Putamen (tissue), 1 donor: ENCODE results near the gene EDEM1.
"Not testable (repeated sequence)": the region's sequence is repeated elsewhere in the genome, so short reads cannot be mapped to it uniquely, and the experiment has no call there.

Experiments used
- DNase-seq: peaks from one replicate; pipeline ENCODE4 v3.0.0-alpha.2; 2016; ENCODE audit warnings: low spot score

Gene EDEM1

GRCh38 chr3:5187156-5187919 lies at the start of gene EDEM1:
EDEM1 (plus strand) TSS chr3:5187707; CDS start chr3:5187806, 99 bp downstream.
- DNase-seq, result peak; percentile 96

GRCh38 chr3:5138214-5138981 lies 49.1 kb upstream of the EDEM1 start:
- DNase-seq, result no peak

DNA sequence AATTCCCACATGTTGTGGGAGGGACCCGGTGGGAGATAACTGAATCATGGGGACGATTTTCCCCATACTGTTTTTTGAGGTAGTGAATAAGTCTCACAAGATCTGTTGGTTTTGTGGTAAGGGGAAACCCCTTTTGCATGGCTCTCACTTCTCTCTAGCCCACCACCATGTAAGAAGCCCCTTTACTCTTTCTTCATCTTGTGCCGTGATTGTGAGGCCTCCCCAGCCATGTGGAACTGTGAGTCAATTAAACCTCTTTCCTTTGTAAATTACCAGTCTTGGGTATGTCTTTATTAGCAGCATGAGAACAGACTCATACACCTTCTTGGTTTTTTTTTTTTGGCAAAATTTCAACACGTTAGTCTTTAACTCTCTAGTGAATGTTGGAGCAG lies 47.3 kb upstream of the EDEM1 start:
- no peak for DNase-seq

DNA sequence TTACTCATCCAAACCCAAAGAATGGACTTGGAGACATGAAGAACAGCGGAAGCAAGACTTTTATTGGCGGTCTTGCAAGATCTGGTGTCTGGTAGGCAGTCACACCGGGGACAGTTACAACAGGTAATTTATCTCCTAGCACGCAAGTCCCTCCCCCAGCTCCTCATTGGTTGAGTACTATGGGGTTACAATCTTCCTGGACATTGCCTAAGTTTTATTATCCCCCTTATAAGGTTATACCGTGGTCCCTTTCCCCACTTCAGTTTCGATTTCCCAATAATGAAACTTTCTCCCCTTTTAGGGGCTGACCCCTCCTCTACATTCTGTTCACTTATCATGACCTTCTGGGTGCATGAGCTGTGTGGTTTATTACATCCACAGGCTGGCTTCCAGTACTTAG lies 46.7 kb upstream of the EDEM1 start:
- no peak for DNase-seq

- no peak for DNase-seq
Observed at GRCh38 chr3:5141760-5142159, 45.7 kb upstream of the EDEM1 start.

DNA sequence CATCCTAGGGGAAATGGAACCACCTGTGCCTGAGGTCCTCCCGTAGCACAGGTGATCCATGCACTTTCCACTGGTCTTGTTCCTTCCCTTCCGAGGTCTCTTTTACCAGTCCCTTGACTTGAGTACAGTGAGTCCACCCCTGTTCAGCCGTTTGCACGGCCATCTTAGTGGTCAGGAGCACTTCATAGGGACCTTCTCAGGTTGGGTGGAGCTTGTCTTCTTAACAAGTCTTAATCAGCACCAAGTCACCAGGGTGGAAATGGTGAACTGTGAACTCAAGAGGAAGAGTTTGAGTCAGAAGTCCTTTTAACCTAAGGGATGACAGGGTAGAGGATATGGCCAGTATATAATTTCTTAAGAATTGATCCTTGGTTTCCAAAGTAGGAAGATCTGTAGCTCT lies 44.0 kb upstream of the EDEM1 start:
- DNase-seq, result no peak

- no peak for DNase-seq
Observed at GRCh38 chr3:5144316-5144994, 43.1 kb upstream of the EDEM1 start.

GRCh38 chr3:5145120-5145519 lies 42.4 kb upstream of the EDEM1 start:
- DNase-seq, result no peak

GRCh38 chr3:5147152-5147551 lies 40.4 kb upstream of the EDEM1 start:
- DNase-seq, result not testable (repeated sequence)

DNA sequence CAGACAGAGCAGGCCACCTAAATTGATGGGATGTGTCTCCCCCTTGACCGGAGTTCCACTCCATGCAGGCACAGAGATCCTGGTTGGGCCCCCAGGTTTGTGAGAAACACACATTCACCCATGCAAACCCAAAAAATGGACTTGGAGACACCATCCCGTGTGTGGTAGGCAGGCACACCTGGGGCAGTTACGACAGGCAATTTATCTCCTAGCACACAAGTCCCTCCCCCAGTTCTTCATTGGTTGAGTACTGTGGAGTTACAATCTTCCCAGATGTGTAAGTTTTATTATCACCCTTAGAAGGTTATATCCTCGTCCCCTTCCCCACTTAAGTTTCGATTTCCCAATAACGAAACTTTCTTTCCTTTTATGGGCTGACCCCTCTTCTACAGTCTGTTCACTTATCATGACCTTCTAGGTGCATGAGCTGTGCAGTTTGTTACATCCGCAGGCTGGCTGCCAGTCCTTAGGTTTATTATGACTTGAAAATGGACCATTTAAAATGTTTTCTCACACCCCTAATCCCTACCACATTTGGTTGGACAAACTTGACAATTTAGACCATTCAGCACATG lies 38.1 kb upstream of the EDEM1 start:
- DNase-seq, result no peak

GRCh38 chr3:5151586-5151985 lies 35.9 kb upstream of the EDEM1 start:
- DNase-seq, result no peak

DNA sequence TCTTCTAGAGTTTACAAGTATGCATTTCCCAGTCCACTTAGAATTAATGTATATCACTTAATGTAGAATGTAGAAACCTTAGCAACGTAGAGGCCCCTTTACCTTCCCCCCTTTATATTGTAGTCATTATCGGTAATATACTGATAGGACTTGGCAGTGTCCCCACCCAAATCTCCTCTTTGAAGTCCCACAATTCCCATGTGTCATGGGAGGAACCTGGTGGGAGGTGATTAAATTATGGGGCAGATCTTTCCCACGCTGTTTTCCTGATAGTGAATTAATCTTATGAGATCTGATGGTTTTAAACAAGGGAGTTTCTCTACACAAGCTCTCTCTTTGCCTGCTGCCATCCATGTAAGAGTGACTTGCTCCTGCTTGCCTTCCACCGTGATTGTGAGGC lies 34.4 kb upstream of the EDEM1 start:
- no peak for DNase-seq

DNA sequence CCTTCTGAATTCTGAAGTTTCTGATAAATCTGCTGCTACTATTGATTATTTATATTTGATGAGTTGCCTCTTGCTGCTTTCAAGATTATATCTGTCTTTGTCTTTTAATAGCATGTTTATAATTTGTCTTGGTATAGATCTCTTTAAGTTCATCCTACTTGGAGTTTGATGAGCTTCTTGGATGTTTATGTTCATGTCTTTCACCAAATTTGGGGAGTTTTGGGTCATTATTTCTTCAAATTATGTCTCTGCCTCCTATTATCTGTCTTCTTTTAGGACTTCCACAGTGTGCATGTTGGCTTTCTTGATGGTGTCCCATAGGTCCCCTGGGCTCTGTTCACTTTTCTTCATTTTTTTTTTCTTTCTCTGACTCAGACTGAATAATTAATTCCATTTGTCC lies 32.3 kb upstream of the EDEM1 start:
- no peak for DNase-seq

GRCh38 chr3:5160321-5160720 lies 27.2 kb upstream of the EDEM1 start:
- no peak for DNase-seq

DNA sequence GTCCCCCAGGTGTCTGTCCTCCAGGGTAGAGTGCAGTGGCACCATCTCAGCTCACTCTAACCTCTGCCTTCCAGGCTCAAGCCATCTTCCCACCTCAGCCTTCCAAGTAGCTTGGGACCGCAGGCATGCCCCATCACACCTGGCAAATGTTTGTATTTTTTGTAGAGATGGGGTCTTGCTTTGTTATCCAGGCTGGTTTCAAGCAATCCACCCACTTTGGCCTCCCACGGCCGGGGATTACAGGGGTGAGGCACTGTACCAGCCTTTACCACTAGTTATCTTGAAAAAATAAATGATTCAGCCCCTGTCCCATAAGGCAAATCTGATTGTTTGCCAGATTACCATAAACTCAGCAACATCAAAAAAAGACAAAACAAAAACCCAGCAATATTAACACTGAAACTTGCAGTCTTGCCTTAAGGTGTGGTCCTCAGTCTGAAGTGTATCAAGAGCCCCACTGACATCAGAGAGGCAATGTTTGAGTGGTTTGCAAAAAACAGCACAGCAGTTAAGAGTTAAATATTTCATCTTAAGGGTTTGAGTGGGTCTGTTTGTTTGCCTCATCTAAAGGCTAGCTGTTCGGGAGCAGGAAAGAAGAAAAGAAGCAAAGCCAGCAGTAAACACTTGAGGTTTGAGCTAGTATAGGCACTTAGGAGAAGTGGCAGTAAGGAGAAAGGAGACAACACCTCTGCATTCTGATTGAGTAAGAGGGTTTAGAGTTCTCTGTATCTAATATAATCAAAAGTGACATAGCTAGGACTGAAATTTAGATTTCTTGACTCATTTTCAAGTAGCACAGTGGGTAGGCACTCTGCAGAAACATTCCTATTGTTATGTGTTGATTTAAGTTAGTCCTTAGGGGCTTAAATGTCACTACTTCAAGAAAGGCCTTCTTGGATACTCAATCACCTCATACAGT lies 26.3 kb upstream of the EDEM1 start:
- DNase-seq, result no peak

- DNase-seq, result no peak
Observed at GRCh38 chr3:5162102-5162501, 25.4 kb upstream of the EDEM1 start.

DNA sequence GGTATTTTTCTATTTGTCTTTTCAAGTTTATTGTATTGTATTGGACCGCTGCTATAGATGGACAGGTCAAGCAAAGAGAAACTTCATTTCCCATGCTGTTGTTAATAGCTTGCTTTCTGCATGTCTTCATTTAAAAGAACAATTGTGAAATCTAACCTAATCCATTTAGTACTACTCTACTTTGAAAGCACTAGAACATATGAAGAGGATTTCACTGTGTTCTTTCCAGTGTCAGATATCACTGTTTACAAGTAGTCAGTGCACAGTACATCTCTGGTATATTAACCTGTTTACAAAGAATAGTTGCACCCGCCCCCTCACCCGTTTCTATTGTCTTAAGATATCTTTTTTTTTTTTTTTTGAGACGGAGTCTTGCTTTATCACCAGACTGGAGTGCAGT lies 21.8 kb upstream of the EDEM1 start:
- DNase-seq, result no peak

- no peak for DNase-seq
Observed at GRCh38 chr3:5166846-5167245, 20.7 kb upstream of the EDEM1 start.

GRCh38 chr3:5168110-5168509 lies 19.4 kb upstream of the EDEM1 start:
- DNase-seq, result no peak

- no peak for DNase-seq
Observed at GRCh38 chr3:5169807-5170206, 17.7 kb upstream of the EDEM1 start.

- no peak for DNase-seq
Observed at GRCh38 chr3:5170975-5171374, 16.5 kb upstream of the EDEM1 start.

GRCh38 chr3:5172018-5172417 lies 15.5 kb upstream of the EDEM1 start:
- DNase-seq, result no peak
